ENCODE results near the gene VAPA.

The VAPA gene

DNA sequence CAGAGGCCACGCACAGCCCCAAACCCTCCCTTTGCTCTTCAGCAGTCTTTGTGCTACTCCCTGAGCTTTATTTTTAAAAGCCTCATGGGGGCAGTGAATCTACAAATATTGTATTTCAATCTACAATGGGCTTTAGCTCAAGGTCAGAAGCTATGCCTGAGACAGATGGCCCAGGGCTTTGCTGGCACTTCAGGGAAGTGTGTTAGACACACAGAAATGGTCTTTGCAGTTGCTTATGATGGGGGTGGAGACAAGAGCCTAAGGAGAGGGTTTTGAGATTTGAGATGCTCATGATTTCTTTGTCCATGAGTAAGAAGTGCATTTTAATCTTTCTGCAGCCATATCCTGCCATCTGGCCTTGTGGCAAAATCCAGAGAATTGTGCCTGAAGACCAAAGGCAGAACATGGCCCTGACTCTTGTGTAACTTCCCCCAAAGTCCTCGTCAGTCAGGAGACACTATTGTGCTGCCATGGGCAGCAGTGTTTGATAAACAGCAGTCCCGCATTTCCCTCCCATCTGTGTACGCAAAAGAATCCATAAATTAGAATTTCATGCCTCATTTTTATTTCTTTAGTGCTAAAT lies 92.6 kb downstream of the VAPA start:
- no peak for DNase-seq (ENCODE audit: low spot score)

DNA sequence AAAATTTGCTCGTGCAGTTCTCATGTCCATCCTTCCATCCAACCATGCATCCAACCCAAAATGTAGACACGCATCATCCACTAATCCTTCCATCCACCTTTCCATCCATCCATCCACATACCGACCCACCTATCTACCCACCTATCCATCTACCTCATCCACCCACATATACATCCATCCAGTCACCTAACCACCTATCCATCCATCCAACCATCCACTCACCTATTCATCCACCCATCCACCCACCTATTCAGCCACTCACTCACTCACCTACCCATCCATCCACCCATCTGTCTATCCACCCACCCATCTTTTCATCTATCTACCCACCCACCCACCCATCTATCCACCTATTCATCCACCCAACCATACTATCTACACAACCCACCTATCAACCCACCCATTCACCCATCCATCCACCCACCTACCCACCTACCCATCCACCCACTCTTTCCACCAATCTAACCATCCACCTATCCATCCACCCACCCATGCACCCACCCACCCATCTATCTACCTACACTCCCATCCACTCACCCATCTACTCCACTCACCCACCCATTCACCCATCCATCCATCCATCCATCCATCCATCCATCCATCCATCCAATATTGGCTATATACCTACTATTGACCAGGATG lies 94.3 kb downstream of the VAPA start:
- DNase-seq (ENCODE audit: low spot score): no peak
